Hepatocyte (in vitro differentiated cells): ENCODE measurements around the gene INHBC. TPM values are rescaled to one million over a fixed set of nuclear protein-coding genes. Genes with fewer than 3 reads are reported as not detected.

Source experiments
- DNase-seq: peaks from one replicate; pipeline ENCODE4 v3.0.0-alpha.2; 2016; ENCODE audit warnings: low spot score
- H2AFZ ChIP-seq: fragments of 200-600 bp; sonication (generic); 2 replicates; pipeline ENCODE4 v1.6.0; 2016; ENCODE audit warnings: antibody characterized with exemption, mild to moderate bottlenecking
- H3K27ac ChIP-seq: fragments of 200-600 bp; sonication (generic); 2 replicates; pipeline ENCODE4 v1.5.1; 2016; ENCODE audit warnings: mild to moderate bottlenecking
- H3K27me3 ChIP-seq: fragments of 200-600 bp; sonication (generic); 2 replicates; pipeline ENCODE4 v1.6.1; 2016
- H3K36me3 ChIP-seq: fragments of 200-600 bp; sonication (generic); replicated peaks from 2 replicates; pipeline ENCODE4 v1.5.1; 2016; ENCODE audit warnings: low read depth; ENCODE audit not compliant: insufficient read depth
- H3K4me1 ChIP-seq: fragments of 200-600 bp; sonication (generic); 2 replicates; pipeline ENCODE4 v1.5.1; 2016; ENCODE audit warnings: mild to moderate bottlenecking, moderate library complexity; ENCODE audit not compliant: insufficient read depth
- H3K4me2 ChIP-seq: fragments of 200-600 bp; sonication (generic); 2 replicates; pipeline ENCODE4 v1.6.0; 2016
- H3K4me3 ChIP-seq: fragments of 200-600 bp; sonication (generic); 2 replicates; pipeline ENCODE4 v1.5.1; 2016; ENCODE audit warnings: mild to moderate bottlenecking
- H3K79me2 ChIP-seq: fragments of 200-600 bp; sonication (generic); 2 replicates; pipeline ENCODE4 v1.6.0; 2017; ENCODE audit warnings: mild to moderate bottlenecking
- H3K9me2 ChIP-seq: fragments of 200-600 bp; sonication (generic); replicated peaks from 2 replicates; pipeline ENCODE4 v1.6.0; 2017; ENCODE audit warnings: mild to moderate bottlenecking; ENCODE audit not compliant: insufficient read depth
- H3K9me3 ChIP-seq: fragments of 200-600 bp; sonication (generic); 2 replicates; pipeline ENCODE4 v1.5.1; 2016; ENCODE audit warnings: low read depth, mild to moderate bottlenecking
- H4K20me1 ChIP-seq: fragments of 200-600 bp; sonication (generic); 2 replicates; pipeline ENCODE4 v1.6.0; 2016; ENCODE audit warnings: mild to moderate bottlenecking; ENCODE audit not compliant: insufficient read depth, poor library complexity, severe bottlenecking
- EZH2 ChIP-seq: fragments of 200-600 bp; sonication (generic); IDR thresholded peaks from 2 replicates; pipeline ENCODE4 v1.6.1; 2016; ENCODE audit warnings: antibody characterized with exemption, mild to moderate bottlenecking, borderline replicate concordance
- EZH2phosphoT487 ChIP-seq: fragments of 200-600 bp; sonication (generic); IDR thresholded peaks from one replicate; pipeline ENCODE4 v1.6.1; 2018; ENCODE audit warnings: antibody characterized with exemption, mild to moderate bottlenecking, low read depth, moderate library complexity; ENCODE audit not compliant: unreplicated experiment, severe bottlenecking
- WGBS: methylation state at CpG from one replicate; pipeline ENCODE4 v1.1.6; 2016; ENCODE audit warnings: low lambda C conversion rate; ENCODE audit errors: missing lambda C conversion rate; 5-methylcytosine and 5-hydroxymethylcytosine counted together
- polyA plus RNA-seq: library from polyadenylated mRNA; unstranded; fragments of >200 nt; fragmentation: Nextera tagmentation; extraction: Ambion mirVana; gene quantifications from 2 replicates; pipeline ENCODE4 v1.2.1, GENCODE V29; 2016
- total RNA-seq: library from RNA; depleted of rRNA; stranded (reverse); fragments of >200 nt; gene quantifications from 2 replicates; pipeline ENCODE4 v1.2.3, GENCODE V29; 2014
- TF ChIP-seq, protein P1 (sequence below): fragments of 200-600 bp; sonication (generic); IDR thresholded peaks from 2 replicates; pipeline ENCODE4 v1.5.1; 2016; ENCODE audit warnings: antibody characterized with exemption, mild to moderate bottlenecking; ENCODE audit not compliant: poor library complexity

INHBC gene
- total and polyA plus RNA-seq, 2 experiments from 2014 or later, result 1.8 to 3.4 TPM

DNA sequence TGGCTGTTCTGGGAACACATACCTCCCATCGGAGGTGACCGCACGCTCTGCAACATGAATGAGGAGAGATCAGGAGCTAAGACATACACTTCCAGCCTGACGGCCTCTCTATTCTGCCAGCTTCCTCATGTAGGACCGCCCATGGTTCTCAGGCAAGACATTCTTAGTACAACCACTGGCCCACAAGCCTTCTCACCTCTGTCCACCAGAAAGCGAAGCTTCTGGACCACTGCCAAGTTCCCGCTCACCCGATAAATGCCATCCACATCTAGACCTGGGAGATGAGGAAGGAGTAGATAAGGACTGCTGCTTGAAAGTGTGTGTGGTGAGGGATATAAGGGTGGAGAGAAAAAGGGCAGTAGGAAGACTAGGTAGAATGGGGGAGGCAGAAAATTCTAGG is 39.8 kb downstream of the INHBC start:
- WGBS, result 81% methylated on average over 8 of the region's 8 CpGs
- Histone ChIP-seq H3K9me3 (no peaks in the 10 kb centered on the region), H3K36me3 (no peaks in the 10 kb centered on the region), H3K4me3 (no peak overlapping the region), H3K27ac (no peak overlapping the region), H2AFZ (no peak overlapping the region), H3K9me2 (no peaks in the 10 kb centered on the region), H3K79me2 (no peaks in the 10 kb centered on the region), H4K20me1 (no peaks in the 10 kb centered on the region), H3K4me2 (no peak overlapping the region), H3K27me3 (peaks cover 53% of the 10 kb centered on the region), H3K4me1 (peaks cover 17% of the 10 kb centered on the region)
- TF ChIP-seq, protein P1, sequence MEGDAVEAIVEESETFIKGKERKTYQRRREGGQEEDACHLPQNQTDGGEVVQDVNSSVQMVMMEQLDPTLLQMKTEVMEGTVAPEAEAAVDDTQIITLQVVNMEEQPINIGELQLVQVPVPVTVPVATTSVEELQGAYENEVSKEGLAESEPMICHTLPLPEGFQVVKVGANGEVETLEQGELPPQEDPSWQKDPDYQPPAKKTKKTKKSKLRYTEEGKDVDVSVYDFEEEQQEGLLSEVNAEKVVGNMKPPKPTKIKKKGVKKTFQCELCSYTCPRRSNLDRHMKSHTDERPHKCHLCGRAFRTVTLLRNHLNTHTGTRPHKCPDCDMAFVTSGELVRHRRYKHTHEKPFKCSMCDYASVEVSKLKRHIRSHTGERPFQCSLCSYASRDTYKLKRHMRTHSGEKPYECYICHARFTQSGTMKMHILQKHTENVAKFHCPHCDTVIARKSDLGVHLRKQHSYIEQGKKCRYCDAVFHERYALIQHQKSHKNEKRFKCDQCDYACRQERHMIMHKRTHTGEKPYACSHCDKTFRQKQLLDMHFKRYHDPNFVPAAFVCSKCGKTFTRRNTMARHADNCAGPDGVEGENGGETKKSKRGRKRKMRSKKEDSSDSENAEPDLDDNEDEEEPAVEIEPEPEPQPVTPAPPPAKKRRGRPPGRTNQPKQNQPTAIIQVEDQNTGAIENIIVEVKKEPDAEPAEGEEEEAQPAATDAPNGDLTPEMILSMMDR, result no peak
- no peak for TF ChIP-seq EZH2
- no peak for TF ChIP-seq EZH2phosphoT487
- no peak for DNase-seq

DNA sequence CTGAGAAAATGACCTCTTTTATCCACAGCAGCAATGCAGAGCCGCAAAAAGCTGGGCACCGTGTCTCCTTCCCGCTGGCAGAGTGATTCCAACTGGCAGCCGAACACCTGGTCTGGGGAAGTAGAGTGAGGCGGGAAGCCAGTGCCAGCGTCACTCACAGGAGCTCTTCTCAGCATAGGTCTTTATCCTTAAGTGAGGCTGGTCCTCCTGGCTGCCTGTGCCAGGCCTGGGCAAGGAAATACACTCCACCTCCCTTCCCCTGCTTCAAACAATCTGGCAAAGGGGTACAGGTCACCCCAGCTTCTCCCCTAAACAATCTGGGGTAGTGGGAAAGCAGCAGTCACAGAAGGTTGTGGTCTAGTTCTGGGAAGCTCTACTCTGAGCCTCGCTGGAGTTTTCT is 40.3 kb downstream of the INHBC start:
- 75% methylated on average over 7 of the region's 7 CpGs for WGBS
- no peaks in the 10 kb centered on the region for H3K36me3 ChIP-seq
- H3K4me1 ChIP-seq, result peaks cover 17% of the 10 kb centered on the region
- H3K27me3 ChIP-seq, result peaks cover 54% of the 10 kb centered on the region
- H4K20me1 ChIP-seq, result no peaks in the 10 kb centered on the region
- no peaks in the 10 kb centered on the region for H3K79me2 ChIP-seq
- DNase-seq, result no peak
- peak overlapping the region; percentile 63 for H2AFZ ChIP-seq
- H3K4me3 ChIP-seq, result peak overlapping the region; percentile 61
- no peak overlapping the region for H3K27ac ChIP-seq
- no peaks in the 10 kb centered on the region for H3K9me3 ChIP-seq
- no peaks in the 10 kb centered on the region for H3K9me2 ChIP-seq
- peak overlapping the region; percentile 95 for H3K4me2 ChIP-seq
- no peak for TF ChIP-seq EZH2phosphoT487
- TF ChIP-seq, protein P1, result no peak
- TF ChIP-seq EZH2, result no peak

DNA sequence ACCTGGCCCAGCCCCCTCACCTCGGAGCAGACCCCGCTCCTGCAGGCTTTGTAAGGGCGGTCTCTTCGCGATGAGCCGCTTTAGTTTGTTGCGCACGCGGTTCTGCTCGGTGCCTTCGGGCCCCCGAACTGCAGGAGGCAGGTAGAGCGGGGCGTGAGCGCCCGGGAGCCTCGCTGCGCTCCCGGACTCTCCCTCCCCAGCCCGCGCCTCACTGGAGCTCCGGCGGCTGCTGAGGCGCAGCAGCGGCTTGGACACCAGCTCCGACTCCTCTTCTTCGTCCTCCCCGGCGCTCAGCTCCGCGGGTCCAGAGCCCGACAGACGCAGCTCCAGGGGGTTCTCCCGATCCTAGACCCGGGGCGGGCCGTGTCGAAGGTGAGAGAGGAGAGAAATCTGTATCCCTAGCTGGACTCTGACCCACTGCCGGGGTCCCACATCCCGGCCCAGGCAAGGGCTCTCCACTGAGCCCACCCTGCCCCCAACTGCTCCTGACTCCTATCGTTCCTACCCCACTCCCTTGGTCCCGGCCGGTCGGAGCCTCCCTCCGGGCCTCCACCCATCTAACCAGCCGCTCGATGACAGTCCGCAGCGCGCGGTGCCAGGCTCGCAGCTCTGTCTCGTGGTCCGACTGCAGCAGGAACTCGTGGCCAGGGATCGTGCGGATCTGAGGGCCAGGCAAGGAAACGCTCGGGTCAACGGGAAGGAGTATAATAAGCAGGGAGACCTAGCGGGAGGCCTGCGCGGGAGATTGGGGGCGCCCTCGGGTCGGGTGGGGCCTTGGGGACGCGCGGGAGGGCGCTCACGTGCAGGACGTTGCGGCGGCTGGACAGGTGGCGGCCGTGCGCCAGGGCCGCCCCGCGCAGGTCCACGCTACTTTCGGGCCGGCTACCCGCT is 40.9 kb downstream of the INHBC start:
- Histone ChIP-seq H3K27ac (no peak overlapping the region), H2AFZ (peak overlapping the region; percentile 63), H3K4me3 (peak overlapping the region; percentile 61), H3K79me2 (no peaks in the 10 kb centered on the region), H3K9me3 (no peaks in the 10 kb centered on the region), H3K27me3 (peaks cover 56% of the 10 kb centered on the region), H3K36me3 (no peaks in the 10 kb centered on the region), H4K20me1 (no peaks in the 10 kb centered on the region), H3K4me1 (peaks cover 17% of the 10 kb centered on the region), H3K4me2 (peak overlapping the region; percentile 95), H3K9me2 (no peaks in the 10 kb centered on the region)
- WGBS, result 3% methylated on average over 53 of the region's 84 CpGs
- peak; percentile 64 for DNase-seq
- TF ChIP-seq EZH2 (peak; percentile 53), EZH2phosphoT487 (peak; percentile 48)
- TF ChIP-seq, protein P1, result no peak
